Spleen (tissue), 11 donors: ENCODE data around the gene WDR86. TPM values are rescaled to one million over a fixed set of nuclear protein-coding genes. Genes with fewer than 3 reads are reported as not detected.

Source experiments
- DNase-seq: peaks from one replicate; pipeline ENCODE4 v3.0.0-alpha.2; 2020
- H3K27ac ChIP-seq, 8 donors: fragments of 200-600 bp; sonication (generic) in 7 of 8; 1 replicate in 4 of 8; 2 replicates in 4 of 8; pipeline versions ENCODE4 v1.5.0 to v1.8.0; 2016 to 2021; ENCODE audit warnings: inconsistent platforms in 4 of 8, mild to moderate bottlenecking in 4 of 8, moderate library complexity in 1 of 8
- H3K27me3 ChIP-seq, 7 donors: fragments of 200-600 bp; sonication (generic) in 6 of 7; replicated peaks in 1 of 7; 1 replicate in 4 of 7; 2 replicates in 3 of 7; pipeline versions ENCODE4 v1.5.0 to v1.8.0; 2016 to 2021; ENCODE audit warnings: inconsistent platforms in 3 of 7, mild to moderate bottlenecking in 1 of 7
- H3K36me3 ChIP-seq, 6 donors: fragments of 200-600 bp; sonication (generic) in 5 of 6; 1 replicate in 4 of 6; 2 replicates in 2 of 6; pipeline versions ENCODE4 v1.5.0 to v1.8.0; 2016 to 2021; ENCODE audit warnings: inconsistent platforms in 2 of 6
- H3K4me1 ChIP-seq, 6 donors: fragments of 200-600 bp; sonication (generic) in 5 of 6; 1 replicate in 3 of 6; 2 replicates in 3 of 6; pipeline versions ENCODE4 v1.5.0 to v1.8.0; 2016 to 2021; ENCODE audit warnings: inconsistent platforms in 3 of 6
- H3K4me3 ChIP-seq, 8 donors: fragments of 200-600 bp; sonication (generic) in 7 of 8; 1 replicate in 4 of 8; 2 replicates in 4 of 8; pipeline versions ENCODE4 v1.5.0 to v1.8.0; 2016 to 2021; ENCODE audit warnings: inconsistent platforms in 4 of 8, mild to moderate bottlenecking in 4 of 8, moderate library complexity in 2 of 8
- H3K9me3 ChIP-seq, 8 donors: fragments of 200-600 bp; sonication (generic) in 7 of 8; 1 replicate in 4 of 8; 2 replicates in 4 of 8; pipeline versions ENCODE4 v1.5.0 to v1.8.0; 2016 to 2021; ENCODE audit warnings: inconsistent platforms in 4 of 8
- POLR2A ChIP-seq, 3 donors: fragments of 450-650 bp; IDR thresholded peaks; one replicate each; pipeline ENCODE4 v1.5.1; 2017; ENCODE audit warnings: antibody characterized with exemption in 3 of 3, mild to moderate bottlenecking in 1 of 3
- POLR2AphosphoS5 ChIP-seq, 3 donors: sonication (generic); formaldehyde crosslinking; IDR thresholded peaks; one replicate each; pipeline ENCODE4 v1.5.1; 2017; ENCODE audit warnings: antibody characterized with exemption in 3 of 3
- WGBS, 5 donors: extraction: QIAGEN DNeasy Blood & Tissue Kit in 3 of 5; methylation state at CpG; one replicate each; pipeline versions ENCODE4 v1.1.5 to v1.1.7; 2013 to 2018; 5-methylcytosine and 5-hydroxymethylcytosine counted together
- intact Hi-C: fragments of 100-400 bp; cut with DNase I; formaldehyde crosslinking; loops from one replicate; pipeline ENCODE4 v1.15.0; 2023; ENCODE audit warnings: low total_unique reads
- polyA plus RNA-seq, 3 donors: library from polyadenylated mRNA; stranded (reverse); fragments of 200-250 nt; gene quantifications; one replicate each; pipeline ENCODE4 v1.2.1, GENCODE V29; 2013
- total RNA-seq, 7 donors: library from RNA; depleted of rRNA in 3 of 7; stranded (reverse); fragments of >200 nt in 3 of 7; fragmentation: NEBNext Ultra II Directional in 4 of 7; extraction: Animal tissue kit (Norgen Biotek cat#: 25700) in 4 of 7; gene quantifications; one replicate each; pipeline versions ENCODE4 v1.1.0 to v1.2.1, GENCODE V29; 2016 to 2021
- TF ChIP-seq, protein P1 (sequence below), 11 experiments: fragments of 200-600 bp in 7 of 11; fragments of 450-650 bp in 4 of 11; sonication (generic) in 4 of 11; IDR thresholded peaks in 8 of 11; conservative IDR thresholded peaks in 3 of 11; 1 replicate in 7 of 11; 2 replicates in 4 of 11; pipeline versions ENCODE4 v1.4.0 to v1.8.0; 2016 to 2021; ENCODE audit warnings: antibody characterized with exemption in 11 of 11, inconsistent platforms in 4 of 11, mild to moderate bottlenecking in 1 of 11
- donor health status: healthy with polysubstance abuse.
- donor health status: DM: no; HTN: no; CAD: no; lungs with moderate emphysema.
- donor health status: DM: no; HTN: no; CAD: no.
- donor health status: Bipolar disorder and iron deficiency.
- donor health status: healthy.
- donor health status: DM: no; HTN: no; CAD: no.
- donor health status: DM: yes; HTN: yes; CAD: no.

The WDR86 gene
- total and polyA plus RNA-seq, 10 donors: 2.8 to 71.9 (median 49.2) TPM

GRCh38 chr7:151453326-151453791 lies 43.5 kb upstream of the WDR86 start:
- TF ChIP-seq, protein P1, sequence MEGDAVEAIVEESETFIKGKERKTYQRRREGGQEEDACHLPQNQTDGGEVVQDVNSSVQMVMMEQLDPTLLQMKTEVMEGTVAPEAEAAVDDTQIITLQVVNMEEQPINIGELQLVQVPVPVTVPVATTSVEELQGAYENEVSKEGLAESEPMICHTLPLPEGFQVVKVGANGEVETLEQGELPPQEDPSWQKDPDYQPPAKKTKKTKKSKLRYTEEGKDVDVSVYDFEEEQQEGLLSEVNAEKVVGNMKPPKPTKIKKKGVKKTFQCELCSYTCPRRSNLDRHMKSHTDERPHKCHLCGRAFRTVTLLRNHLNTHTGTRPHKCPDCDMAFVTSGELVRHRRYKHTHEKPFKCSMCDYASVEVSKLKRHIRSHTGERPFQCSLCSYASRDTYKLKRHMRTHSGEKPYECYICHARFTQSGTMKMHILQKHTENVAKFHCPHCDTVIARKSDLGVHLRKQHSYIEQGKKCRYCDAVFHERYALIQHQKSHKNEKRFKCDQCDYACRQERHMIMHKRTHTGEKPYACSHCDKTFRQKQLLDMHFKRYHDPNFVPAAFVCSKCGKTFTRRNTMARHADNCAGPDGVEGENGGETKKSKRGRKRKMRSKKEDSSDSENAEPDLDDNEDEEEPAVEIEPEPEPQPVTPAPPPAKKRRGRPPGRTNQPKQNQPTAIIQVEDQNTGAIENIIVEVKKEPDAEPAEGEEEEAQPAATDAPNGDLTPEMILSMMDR (IDR thresholded peaks at IDR 0.05 in 8 of 11, conservative IDR thresholded peaks at IDR 0.05 in 3 of 11): no peak
- no peak for TF ChIP-seq POLR2AphosphoS5 (IDR thresholded peaks at IDR 0.05)
- no peak for TF ChIP-seq POLR2A (IDR thresholded peaks at IDR 0.05)
- intact Hi-C loops: no loop called here
- no peak overlapping the region for H3K27ac ChIP-seq
- no peaks in the 10 kb centered on the region for H3K9me3 ChIP-seq
- no peak overlapping the region for H3K4me3 ChIP-seq
- H3K36me3 ChIP-seq: no peaks in the 10 kb centered on the region
- 80 to 89% (median 85%) methylated on average over 10 to 13 of the region's 13 CpGs for WGBS, 5 donors
- H3K4me1 ChIP-seq: peaks cover 0 to 10% (median under 1%) of the 10 kb centered on the region in 6 donors
- DNase-seq: peak; percentile 54
- H3K27me3 ChIP-seq: peaks cover 0 to 9% (median 0%) of the 10 kb centered on the region in 7 donors

GRCh38 chr7:151452680-151453325 lies 43.0 kb upstream of the WDR86 start:
- 85 to 93% (median 88%) methylated on average over 12 to 15 of the region's 15 CpGs for WGBS, 5 donors
- Histone ChIP-seq H3K27me3 (peaks cover 0 to 9% (median 0%) of the 10 kb centered on the region in 7 donors), H3K36me3 (no peaks in the 10 kb centered on the region), H3K27ac (no peak overlapping the region), H3K4me3 (no peak overlapping the region), H3K9me3 (no peaks in the 10 kb centered on the region), H3K4me1 (peaks cover 0 to 15% (median 6%) of the 10 kb centered on the region in 6 donors)
- intact Hi-C loops: no loop called here
- no peak for TF ChIP-seq POLR2AphosphoS5 (IDR thresholded peaks at IDR 0.05)
- no peak for TF ChIP-seq POLR2A (IDR thresholded peaks at IDR 0.05)
- TF ChIP-seq, protein P1 (IDR thresholded peaks at IDR 0.05 in 8 of 11, conservative IDR thresholded peaks at IDR 0.05 in 3 of 11): no peak
- DNase-seq: peak; percentile 50

DNA sequence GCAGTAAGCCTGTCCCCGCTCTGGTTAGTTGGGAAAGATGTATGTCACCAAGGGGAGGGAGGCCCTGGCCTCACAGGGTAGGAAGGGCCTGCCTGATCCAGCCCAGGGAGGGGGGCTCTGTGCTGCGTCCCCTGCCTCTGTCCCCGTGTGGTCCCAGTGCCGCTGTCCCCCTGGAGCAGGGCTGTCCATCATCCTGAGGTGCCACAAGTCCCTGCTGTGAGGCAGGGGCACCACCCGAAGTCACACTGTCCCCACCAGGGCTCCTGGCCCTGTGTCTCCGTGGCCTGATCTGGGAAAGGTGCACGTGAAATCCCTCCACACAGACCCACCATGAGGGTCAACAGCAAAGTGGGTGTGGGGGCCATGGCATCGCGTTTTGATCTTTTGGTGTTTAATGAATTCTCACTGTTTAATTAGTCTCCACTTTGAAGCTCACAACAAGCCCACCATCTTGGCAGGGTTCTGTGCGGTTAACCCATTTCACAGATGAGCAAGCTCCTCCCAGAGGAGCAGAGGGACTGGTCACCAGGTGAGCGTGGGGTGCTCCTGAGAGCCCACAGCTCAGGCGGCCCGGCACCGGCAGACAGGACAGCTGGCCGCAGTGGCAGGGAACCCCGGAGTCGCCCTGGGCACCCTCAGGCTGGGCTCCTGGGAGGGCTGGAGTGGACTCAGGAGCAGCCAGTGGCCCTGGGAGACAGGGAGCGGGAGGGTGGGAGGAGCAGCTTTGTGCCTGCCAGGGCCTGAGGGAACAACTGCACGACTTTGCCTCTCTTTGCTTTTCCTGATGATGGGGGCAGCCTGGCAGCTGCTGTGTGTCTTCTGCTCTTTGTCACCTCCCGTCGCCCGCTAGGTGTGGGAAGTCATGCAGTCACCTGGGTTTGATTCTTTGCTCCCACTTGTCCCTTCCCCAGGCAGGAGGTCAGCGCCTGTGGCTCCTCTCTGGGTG lies 42.1 kb upstream of the WDR86 start:
- TF ChIP-seq, protein P1 (IDR thresholded peaks at IDR 0.05 in 8 of 11, conservative IDR thresholded peaks at IDR 0.05 in 3 of 11): no peak
- TF ChIP-seq POLR2AphosphoS5 (IDR thresholded peaks at IDR 0.05) (no peak), POLR2A (IDR thresholded peaks at IDR 0.05) (no peak)
- no peaks in the 10 kb centered on the region for H3K36me3 ChIP-seq
- H3K27me3 ChIP-seq: peaks cover 0 to 9% (median 0%) of the 10 kb centered on the region in 7 donors
- H3K9me3 ChIP-seq: no peaks in the 10 kb centered on the region
- DNase-seq: peak; percentile 69
- no peak overlapping the region for H3K4me3 ChIP-seq
- WGBS, 5 donors: 84 to 88% (median 87%) methylated on average over 18 to 23 of the region's 23 CpGs
- H3K27ac ChIP-seq: no peak overlapping the region
- intact Hi-C loops: no loop called here
- H3K4me1 ChIP-seq: peaks cover 0 to 21% (median 8%) of the 10 kb centered on the region in 6 donors
